HK-2 (cell line): ENCODE results near the gene COX6B2.

ENCODE experiments used
- DNase-seq: peaks from one replicate; pipeline ENCODE4 v3.0.0-alpha.2; 2018; ENCODE audit not compliant: unreplicated experiment

Gene COX6B2

GRCh38 chr19:55312621-55313512 is 41.7 kb downstream of the COX6B2 start:
- DNase-seq, result no peak

GRCh38 chr19:55311797-55312196 is 42.7 kb downstream of the COX6B2 start:
- DNase-seq, result no peak

- DNase-seq, result no peak
Observed at GRCh38 chr19:55311397-55311796, 43.1 kb downstream of the COX6B2 start.

- DNase-seq, result no peak
Observed at GRCh38 chr19:55310498-55310897, 44.0 kb downstream of the COX6B2 start.

- no peak for DNase-seq
Observed at GRCh38 chr19:55309448-55309847, 45.1 kb downstream of the COX6B2 start.

- no peak for DNase-seq
Observed at GRCh38 chr19:55308281-55308680, 46.2 kb downstream of the COX6B2 start.

- no peak for DNase-seq
Observed at GRCh38 chr19:55306712-55307111, 47.8 kb downstream of the COX6B2 start.

GRCh38 chr19:55305983-55306562 is 48.4 kb downstream of the COX6B2 start:
- DNase-seq, result peak; percentile 30

GRCh38 chr19:55305491-55305890 is 49.0 kb downstream of the COX6B2 start:
- DNase-seq, result peak; percentile 40

- DNase-seq, result no peak
Observed at GRCh38 chr19:55304980-55305379, 49.5 kb downstream of the COX6B2 start.

GRCh38 chr19:55304279-55304978 is 50.1 kb downstream of the COX6B2 start:
- no peak for DNase-seq

GRCh38 chr19:55303477-55303876 is 51.0 kb downstream of the COX6B2 start:
- no peak for DNase-seq

- no peak for DNase-seq
Observed at GRCh38 chr19:55302318-55302703, 52.2 kb downstream of the COX6B2 start.

GRCh38 chr19:55301459-55302317 is 52.8 kb downstream of the COX6B2 start:
- DNase-seq, result peak; percentile 95

GRCh38 chr19:55300886-55301458 is 53.5 kb downstream of the COX6B2 start:
- DNase-seq, result no peak

GRCh38 chr19:55299991-55300390 is 54.5 kb downstream of the COX6B2 start:
- DNase-seq, result no peak
